Posterior vena cava (tissue), 2 donors: Measurements from ENCODE around the gene TROAP. TPM values are rescaled to one million over a fixed set of nuclear protein-coding genes. Genes with fewer than 3 reads are reported as not detected.
A peak's percentile ranks its signal among the peaks of the same experiment; 100 is the strongest.

Experiments
- DNase-seq: peaks from one replicate; pipeline ENCODE4 v3.0.0-alpha.2; 2020; ENCODE audit warnings: low spot score
- intact Hi-C, 2 donors: fragments of 100-400 bp; cut with DNase I; formaldehyde crosslinking; loops; one replicate each; pipeline versions ENCODE4 v1.14.1 to v1.14.2; 2022 to 2023
- total RNA-seq, 2 donors: library from RNA; stranded (reverse); fragmentation: NEBNext Ultra II Directional; extraction: Animal tissue kit (Norgen Biotek cat#: 25700); gene quantifications; one replicate each; pipeline ENCODE4 v1.2.1, GENCODE V29; 2021
- donor health status: DM: yes; HTN: yes; CAD: no.
- donor health status: DM: yes; HTN: yes; CAD: no.

Gene TROAP
- total RNA-seq, 2 donors from 2014 or later = 0.10 to 0.60 TPM

DNA sequence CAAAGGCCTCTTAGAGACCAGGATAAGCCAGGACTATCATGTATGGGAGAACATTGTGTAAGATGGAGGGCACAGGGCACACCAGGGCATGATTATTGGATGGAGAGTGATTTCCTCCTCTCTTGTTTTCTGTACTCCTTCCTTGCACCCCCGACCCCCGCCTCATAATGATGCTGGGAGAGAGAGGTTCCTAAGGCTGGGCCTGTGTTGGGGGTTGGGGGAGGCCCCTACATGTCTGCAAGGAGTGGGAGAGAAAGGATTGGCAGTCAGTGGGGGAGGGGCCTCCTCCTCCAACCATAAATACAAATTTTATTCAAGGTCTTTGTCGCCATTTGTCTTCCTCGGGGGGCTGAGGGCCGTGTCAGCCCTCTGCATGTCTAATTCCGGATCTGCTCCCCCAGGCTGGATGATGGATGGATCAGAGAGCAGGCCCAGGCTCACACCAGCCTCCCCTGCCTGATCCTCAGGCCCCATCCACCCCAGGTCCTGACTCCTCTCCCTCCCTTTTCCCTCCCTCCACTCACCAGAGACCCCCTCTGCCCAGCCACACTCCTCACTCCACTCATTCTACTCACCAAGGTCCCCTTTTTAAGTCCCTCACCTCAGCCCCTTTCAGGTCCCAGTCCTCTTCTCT is 15.9 kb downstream of the TROAP start:
- intact Hi-C loops = loop anchor here in 1 of 2 donors (5.0 to 10.0 kb wide), 2 partner anchors 42 to 176 kb away; partner anchors contain the start of gene PRPH
- peak; percentile 71 for DNase-seq

DNA sequence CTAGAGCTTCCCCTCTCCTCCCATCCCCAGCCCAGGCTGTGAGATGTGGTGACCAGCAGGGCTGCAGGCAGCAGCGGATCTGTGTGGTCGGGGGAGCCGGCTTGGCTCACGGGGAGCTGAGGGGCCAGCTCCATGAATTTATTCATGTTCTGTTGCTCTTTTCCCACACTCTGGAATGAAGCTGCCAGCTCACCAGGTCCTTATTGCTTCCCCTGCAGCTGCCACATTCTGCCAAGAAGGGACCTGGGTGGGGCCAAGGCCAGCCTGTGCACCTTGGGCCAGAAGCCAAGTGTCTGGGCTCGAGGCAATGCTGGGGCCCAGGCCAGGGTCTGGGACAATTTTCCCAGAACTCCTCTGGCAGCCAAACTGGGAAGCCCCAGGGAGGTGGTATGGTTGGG is 16.4 kb downstream of the TROAP start:
- peak; percentile 51 for DNase-seq
- intact Hi-C loops = loop anchor here in 1 of 2 donors (5.0 to 10.0 kb wide), 2 partner anchors 42 to 175 kb away; partner anchors contain the start of gene PRPH

DNA sequence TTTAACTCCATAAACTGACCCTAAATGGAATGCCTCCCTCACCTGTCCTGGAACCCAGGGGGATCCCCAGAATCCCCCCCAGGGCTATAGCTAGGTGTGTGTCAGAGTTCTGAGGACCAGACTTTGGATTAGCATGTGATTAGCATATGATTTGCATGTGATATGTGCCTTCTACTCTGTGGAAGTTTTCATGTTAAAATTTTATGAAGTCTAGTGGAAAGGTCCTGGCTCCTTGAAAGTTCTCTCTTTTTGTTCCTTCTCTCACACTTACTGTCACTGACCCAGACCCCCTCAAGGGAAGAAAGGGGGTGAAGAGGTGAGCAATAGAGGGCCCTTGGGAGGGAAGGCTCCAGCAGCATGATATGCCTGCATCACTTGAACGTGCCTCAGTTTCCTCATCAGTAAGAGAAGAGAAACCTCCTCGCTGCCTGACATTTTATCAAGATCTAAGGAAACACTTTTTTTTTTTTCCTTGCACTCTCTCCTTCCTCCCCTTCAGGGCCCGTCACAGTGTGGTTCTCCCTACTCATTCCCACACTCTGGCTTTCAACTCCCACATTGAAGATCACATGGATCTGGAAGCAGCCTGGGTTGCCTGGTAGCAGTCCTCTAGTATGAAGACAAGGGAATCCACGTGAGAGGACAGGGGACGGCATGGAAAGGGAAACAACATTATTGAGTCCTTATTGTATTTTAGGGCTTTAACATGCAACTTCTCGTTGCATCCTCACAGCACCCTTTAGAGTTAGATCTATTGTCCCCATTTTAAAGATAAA is 17.2 kb downstream of the TROAP start:
- peak; percentile 23 for DNase-seq
- intact Hi-C loops = no loop called here

DNA sequence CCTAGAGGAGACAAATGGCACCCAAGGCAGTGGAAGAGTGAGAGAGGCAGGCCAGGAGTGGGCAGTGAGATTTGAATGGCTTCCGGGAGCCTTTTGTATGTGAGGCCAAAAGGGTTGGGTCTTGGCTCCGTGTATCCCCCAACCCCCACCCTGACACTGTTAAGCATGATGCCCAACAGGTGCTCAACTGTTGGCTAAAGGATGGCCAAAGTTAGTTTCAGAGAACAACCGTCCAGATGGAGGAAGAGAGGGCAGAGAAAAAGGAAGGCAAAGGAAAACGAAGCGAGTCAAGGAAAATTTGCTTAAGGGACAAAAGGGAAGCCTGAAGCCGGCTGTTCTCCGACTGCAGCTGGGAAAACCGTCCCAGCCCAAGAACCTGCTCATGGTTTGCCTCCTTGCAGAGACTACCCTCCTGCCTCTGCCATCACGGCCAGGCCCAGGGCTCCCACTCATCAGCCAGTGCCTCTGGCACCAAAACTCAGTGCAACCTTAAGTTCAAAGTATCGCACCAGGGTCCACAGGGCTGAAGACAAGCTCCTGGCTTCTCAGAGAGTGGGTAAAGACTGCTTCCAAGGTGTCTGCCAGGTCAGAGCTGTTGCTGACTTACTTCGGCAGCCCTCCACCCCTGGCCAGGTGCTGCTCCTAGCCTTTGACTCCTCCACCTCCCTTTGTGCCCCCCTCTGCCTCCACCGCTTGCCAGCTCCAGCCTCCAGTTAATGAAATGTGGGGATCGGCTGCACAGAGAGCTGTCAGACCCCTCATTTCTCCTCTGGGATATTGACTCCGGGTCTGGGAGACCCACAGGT is 18.1 kb downstream of the TROAP start:
- intact Hi-C loops = no loop called here
- peak; percentile 60 for DNase-seq

DNA sequence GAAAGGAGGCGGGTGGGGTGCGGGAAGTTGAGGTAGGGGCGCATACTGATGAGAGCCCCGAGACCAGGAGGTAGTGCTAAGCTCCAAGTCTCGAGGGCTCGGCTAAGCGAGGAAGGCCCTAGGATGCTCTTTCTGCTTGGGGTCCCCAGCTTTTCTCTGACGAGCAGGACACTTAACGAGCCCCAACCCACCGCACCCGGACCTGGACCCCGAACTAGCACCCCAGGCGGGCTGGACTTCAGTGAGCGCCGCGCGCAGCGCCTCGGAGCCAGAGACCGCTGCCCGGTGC is 18.7 kb downstream of the TROAP start:
- intact Hi-C loops = no loop called here

DNA sequence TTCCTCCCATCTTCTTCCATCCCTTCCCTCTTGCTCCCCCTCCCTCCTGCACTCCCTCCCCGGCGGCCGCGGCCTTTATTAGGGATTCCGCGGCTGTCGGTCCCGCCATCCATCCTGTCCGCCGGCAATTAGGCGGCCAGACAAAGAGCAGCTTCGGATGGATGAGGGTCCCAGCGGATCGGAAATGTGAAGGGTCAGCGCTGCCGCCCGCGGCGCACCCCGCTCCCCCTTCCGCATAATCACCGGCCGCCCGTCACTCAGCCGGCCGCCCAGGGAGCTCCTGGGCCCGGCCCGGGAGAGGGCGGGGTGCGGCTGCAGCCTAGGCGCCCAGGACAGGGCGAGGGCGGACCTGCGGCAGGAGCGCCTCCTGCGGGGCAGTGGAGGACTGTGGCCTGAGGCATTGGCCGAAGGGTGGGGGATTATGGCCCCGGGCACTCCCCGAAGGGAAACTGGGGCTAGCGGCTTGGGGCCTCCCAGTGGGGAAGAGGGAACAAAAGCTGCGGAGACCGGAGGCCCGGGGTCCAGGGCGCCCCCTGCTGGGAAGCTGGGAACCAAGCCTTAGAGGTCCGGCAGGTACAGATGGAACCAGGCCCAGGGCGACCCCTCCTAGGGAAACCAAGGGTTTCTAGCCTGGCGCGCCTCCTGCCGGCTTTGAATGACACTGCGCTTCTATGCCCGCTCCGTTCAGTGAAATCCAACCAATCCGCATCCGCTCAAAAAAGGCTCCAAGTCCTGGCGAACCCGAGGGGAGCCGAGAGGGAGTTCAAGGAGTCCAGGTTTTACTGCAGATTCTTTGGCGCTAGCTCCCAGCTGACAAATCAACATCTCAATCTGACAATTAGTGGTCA is 19.2 kb downstream of the TROAP start:
- intact Hi-C loops = no loop called here
- DNase-seq = peak; percentile 91

More for the DNA sequence above, 18.7 kb downstream of the TROAP start:
- peak; percentile 81 for DNase-seq

DNA sequence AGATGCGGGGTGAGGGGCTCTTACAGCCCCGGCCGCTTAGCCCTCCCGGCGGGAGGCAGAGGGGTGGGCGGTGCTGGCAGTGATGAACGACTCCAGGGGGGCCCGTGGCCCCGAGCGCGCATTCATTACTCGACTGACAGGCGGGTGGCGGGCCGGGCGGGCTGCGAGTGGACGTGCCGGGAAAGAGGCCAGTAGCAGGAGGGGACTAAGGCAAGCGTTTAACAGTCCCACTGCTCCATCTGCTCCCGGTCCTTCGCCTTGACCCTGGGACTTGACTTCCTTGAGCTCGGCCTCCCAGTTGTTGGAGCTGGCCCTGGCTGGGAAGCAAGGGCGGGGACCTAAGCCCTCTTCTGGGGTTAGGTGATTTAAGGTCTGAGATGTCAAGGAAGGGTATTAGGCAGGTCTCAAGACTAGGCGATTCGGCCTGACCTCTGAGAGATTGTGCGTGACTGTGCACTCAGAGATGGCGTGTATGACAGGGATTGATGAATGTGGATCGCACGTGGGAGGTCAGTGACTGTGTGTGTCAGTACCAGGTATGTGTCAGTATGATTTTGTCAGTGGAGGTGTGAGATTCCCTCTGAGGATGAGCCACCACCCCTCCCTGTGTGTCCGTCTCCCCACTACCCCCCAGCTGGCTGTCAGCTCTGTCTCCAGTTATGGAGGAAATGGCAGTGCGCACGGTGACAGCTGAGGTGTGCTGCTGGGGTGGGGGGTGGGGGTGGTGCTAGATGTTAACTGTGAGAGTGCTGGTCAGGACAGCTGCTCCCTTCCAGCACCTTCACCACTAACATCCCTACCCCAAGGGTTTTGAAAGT is 20.1 kb downstream of the TROAP start:
- intact Hi-C loops = no loop called here

DNA sequence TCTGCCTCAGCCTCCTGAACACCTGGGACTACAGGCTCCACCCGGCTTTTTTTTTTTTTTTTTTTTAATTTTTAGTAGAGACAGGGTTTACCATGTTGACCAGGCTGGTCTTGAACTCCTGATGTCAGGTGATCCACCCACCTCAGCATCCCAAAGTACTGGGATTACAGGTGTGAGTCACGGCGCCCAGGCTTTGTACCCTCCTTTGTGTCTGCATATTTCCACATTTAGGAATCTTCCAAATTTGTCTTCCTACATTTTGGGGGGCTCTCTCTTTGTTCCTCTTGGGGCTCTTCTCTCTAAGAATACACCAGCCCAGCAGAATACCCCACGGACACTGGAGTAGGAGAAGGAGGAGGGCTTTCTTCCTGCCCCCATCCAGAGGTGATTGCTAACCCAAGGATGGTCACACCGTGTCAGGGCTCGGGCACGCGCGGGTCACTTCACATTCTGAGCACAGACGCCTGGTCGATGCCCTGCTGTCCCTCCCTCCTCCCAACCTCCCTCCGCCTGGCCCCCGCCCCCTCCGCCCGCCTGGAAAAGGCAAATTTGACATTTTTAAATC is 21.5 kb downstream of the TROAP start:
- no peak for DNase-seq
- intact Hi-C loops = loop anchor here (5.0 kb wide), 2 partner anchors 47 to 57 kb away; partner anchors contain the start of gene PRPH (in 1 of the 2)

More for the DNA sequence above, 20.1 kb downstream of the TROAP start:
- peak; percentile 78 for DNase-seq

DNA sequence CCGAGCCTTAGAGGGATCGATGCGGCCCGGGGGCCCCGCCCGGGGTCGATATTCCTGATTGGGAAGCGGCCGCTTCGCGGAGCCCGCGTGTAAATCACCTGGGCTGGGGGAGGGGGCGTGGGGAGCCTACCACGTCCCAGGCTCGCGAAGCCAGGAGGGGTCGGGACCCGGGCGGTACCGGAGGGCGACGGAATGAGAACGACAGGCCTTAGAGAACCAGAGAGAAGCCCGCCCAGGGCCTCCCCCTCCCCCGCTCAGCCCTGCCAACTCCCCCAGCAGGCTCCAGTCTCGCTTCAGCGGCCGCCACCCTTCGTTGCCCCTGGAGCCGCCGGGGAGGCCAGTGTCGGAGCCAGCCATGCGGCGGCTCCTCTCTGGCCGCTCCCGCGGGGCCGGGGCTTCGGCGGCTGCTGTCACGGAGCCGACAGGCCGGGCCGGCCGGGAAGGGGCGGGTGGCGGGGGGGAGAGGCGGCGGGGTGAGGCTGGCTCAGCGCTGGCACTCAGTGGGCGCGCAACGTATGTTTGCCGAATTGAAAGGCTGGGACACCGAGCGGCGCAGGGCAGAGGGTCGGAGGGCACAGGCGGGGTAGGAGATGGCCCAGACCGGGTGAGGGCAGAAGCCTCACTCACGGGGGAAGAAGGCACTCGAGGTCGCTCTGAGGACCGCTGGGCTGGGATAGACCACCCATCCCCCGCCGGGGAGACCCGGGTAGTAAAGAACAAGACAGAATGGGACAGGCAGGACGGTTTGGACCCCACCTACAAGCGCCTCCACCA is 22.2 kb downstream of the TROAP start:
- peak; percentile 77 for DNase-seq
- intact Hi-C loops = loop anchor here (5.0 kb wide), 2 partner anchors 48 to 58 kb away; partner anchors contain the start of gene PRPH (in 1 of the 2)

DNA sequence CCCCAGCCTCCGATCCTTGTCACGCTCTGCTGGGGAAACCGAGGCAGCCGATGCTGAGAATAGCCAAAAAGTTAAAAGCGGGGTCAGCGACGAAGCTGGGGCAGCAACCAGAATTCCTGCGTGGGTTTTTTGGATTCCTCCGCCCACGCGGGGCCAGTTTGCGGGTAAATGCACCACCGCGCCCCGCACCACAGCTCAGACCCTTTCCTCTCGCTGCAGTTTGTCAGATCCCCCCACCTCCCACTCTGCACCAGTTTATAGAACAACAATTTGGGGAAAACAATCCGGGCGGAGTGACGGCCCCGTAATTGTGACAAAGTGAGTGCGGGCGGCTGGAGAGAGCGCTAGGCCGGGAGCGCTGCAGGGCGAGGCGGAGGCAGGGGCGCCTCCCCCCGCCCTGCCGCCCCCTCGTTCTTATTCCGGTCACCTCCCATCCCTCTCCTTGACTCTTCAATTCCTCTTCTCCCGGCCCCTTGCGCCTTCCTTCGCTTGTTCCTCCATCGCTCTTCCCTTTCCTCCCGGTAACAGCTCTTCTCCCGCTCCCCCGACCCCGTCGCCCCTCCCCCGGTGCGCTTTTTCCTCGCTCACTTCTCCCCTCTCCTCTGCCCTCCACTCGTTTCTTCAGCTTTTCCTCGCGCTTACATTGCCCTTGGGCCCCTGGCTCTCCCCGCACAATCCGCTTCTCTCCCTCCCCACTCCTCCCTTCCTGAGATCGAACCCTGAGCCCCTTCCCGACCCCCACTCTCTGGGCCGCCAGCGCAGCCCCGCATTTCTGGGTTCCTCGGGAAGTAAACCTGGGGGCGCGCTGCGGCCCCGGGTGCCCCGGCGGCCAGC is 23.0 kb downstream of the TROAP start:
- intact Hi-C loops = loop anchor here (5.0 kb wide), 2 partner anchors 49 to 59 kb away; partner anchors contain the start of gene PRPH (in 1 of the 2)
- peak; percentile 78 for DNase-seq

DNA sequence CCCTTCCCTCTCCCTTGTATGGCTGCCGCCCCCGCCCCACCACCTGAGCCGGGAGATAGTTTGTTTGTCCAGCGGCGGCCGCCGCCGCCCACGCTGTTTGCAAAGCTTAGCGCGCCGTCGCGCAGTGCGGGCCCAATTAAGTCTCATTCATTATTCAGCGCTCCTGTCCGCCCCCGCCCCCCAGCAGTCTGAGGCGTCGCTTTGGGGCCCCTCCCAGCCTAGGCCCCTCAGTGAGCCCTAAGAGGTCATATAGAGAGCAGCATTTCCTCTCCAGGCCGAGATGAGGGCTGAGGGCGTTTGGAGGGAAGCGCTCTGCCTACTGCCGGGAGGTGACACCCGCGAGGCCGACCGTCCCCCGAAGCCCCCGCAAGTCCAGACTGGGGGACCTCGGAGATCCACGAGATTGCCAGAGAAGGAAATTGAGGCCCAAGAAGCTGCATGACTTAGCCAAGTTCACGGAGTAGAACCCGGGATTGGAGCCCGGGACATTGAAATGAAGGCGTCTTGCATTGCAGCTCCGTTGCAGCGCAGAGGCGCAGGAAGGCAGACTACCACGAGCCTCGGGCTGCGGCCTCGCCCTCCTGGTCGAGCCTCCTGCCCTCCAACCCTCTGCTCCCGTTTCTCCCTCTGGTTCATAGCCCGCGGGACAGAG is 23.7 kb downstream of the TROAP start, which contains the start of gene DNAJC22:
Gene DNAJC22, plus strand, starts transcription at position 230 of the 652 bp plus-strand sequence. CDS start 1,985 bp downstream, outside the sequence.
- intact Hi-C loops = loop anchor here (5.0 kb wide), 2 partner anchors 49 to 59 kb away; partner anchors contain the start of gene PRPH (in 1 of the 2)
- peak; percentile 75 for DNase-seq

DNA sequence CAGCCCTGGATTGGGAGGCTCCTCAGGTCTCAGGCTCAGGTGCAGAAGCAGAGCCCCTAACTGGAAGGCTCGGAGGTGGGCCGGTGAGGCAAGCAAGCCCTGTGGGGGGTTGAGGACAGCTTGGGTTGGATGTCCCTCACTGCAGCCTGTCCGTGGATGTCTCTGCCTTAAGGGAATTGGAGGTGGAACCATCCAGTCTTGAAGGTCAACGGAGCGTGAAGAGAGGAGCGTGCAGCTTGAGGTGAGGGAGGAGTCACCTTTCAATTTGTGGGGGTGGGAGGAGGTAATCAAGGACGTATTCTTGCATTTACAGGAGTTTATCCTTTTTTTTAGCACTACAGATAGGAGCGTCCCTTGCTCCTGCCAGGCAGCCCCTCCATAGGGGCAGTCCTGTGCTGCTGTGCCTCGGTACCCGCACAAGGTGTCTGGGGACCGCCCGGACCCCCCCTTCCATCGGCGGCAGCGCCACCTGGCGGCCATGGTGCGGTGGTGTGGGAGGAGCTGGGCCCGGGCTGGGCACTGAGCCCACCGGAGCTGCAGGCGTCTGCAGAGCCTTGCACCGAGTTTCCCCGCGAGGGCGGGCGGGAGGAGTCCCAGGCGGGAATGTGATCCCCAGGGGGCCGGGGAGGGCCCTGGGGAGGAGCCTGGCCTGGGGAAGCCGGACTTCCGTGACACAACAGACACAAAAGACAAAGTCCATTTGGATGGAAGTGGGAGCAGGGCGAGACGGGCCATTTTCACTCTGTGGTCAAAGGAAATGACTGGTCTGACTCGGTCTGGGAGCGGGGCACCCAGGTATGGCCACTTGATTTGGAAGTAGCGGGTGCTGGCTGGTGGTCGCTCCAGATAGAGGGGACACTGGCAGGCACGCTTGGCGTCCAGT is 24.5 kb downstream of the TROAP start:
- intact Hi-C loops = loop anchor here (5.0 kb wide), 2 partner anchors 50 to 60 kb away; partner anchors contain the start of gene PRPH (in 1 of the 2)
- peak; percentile 91 for DNase-seq

DNA sequence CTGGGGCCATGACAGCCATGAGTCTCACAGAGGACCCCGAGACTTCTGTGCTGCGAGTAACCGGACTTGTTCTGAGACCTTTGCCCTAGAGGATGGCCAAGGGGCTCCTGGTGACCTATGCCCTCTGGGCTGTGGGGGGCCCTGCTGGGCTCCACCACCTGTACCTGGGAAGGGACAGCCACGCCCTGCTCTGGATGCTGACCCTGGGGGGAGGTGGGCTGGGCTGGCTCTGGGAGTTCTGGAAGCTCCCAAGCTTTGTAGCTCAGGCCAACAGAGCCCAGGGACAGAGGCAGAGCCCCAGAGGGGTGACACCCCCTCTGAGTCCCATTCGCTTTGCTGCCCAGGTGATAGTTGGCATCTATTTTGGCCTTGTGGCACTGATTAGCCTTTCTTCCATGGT is 25.7 kb downstream of the TROAP start:
- intact Hi-C loops = loop anchor here (5.0 kb wide), 2 partner anchors 51 to 61 kb away; partner anchors contain the start of gene PRPH (in 1 of the 2)
- DNase-seq = peak; percentile 69

DNA sequence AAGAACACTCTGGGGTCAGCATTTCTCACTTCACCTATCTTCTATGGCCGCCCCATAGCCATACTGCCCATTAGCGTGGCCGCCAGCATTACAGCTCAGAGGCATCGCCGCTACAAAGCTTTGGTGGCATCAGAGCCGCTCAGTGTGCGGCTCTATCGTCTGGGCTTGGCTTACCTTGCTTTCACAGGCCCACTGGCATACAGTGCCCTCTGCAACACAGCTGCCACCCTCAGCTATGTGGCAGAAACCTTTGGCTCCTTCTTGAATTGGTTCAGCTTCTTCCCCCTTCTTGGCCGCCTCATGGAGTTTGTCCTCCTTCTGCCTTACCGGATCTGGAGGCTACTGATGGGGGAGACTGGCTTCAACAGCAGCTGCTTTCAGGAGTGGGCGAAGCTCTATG is 26.2 kb downstream of the TROAP start:
- peak; percentile 49 for DNase-seq
- intact Hi-C loops = loop anchor here (5.0 kb wide), 2 partner anchors 52 to 62 kb away; partner anchors contain the start of gene PRPH (in 1 of the 2)
